Astrocyte (in vitro differentiated cells and primary cell): Measurements from ENCODE around the gene LOXHD1.

ENCODE experiments used
- CTCF ChIP-seq: IDR thresholded peaks from 2 replicates; pipeline ENCODE4 v1.5.1; 2011; ENCODE audit warnings: low read depth, mild to moderate bottlenecking, inconsistent platforms, low read length, moderate library complexity; ENCODE audit not compliant: insufficient read depth
- EZH2 ChIP-seq: IDR thresholded peaks from 2 replicates; pipeline ENCODE4 v1.6.1; 2012; ENCODE audit warnings: mild to moderate bottlenecking, low read length, inconsistent platforms; ENCODE audit not compliant: insufficient read depth

- TF ChIP-seq CTCF = no peak
- TF ChIP-seq EZH2 = no peak
Observed at GRCh38 chr18:46429130-46429529, 227.9 kb downstream of the LOXHD1 start.
